ENCODE results near the gene PTGES2. TPM values are rescaled to one million over a fixed set of nuclear protein-coding genes. Genes with fewer than 3 reads are reported as not detected.

Gene PTGES2
- total and polyA plus RNA-seq, 2 of the 13 experiments (the other 11 are each of a cell fraction or from before 2014, with no cell fraction given) = 63.7 to 79.8 TPM

DNA sequence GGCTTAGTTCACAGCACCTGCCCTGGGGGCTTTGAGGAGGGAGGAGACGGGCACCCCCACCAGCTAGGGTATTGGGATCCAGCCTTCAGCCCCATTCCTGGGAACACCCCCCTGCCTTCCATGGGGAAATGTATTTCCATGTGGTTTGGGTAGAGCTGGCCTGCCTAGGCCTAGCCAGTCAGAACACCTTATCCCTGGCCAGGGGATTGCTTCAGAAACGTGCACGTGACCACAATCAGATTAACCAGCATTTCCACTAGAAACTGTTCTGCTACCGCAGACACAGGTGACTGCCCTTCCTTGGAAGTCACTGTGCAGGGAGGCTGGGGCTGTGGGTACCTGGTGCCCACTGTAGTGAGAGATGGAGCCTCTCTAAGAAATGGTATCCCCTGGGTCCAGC lies 46.5 kb upstream of the PTGES2 start:
- CTCF ChIA-PET (ENCODE audit: low intra/inter-chr PET ratio, low total read pairs) = no interaction called here
- Histone ChIP-seq H3K4me2 (ENCODE audit: low read depth, low read length) (no peak overlapping the region), H3K27ac (ENCODE audit: extremely low read length, insufficient read depth, low read length) (no peak overlapping the region), H3K9me3 (ENCODE audit: low read length) (no peaks in the 10 kb centered on the region), H4K20me1 (ENCODE audit: insufficient read depth, low read length) (no peaks in the 10 kb centered on the region), H3K79me2 (ENCODE audit: insufficient read depth, low read length) (no peaks in the 10 kb centered on the region), H3K27me3 (ENCODE audit: control insufficient read depth in 1 of 2, insufficient read depth in 2 of 2, low read length in 2 of 2) (no peaks in the 10 kb centered on the region), H3K36me3 (replicated peaks in 1 of 2; ENCODE audit: control insufficient read depth in 1 of 2, insufficient read depth in 2 of 2, low read length in 2 of 2) (peaks cover 31 to 55% of the 10 kb centered on the region in 2 experiments; a peak in 4 of 5 replicates), H3K9ac (ENCODE audit: insufficient read depth, low read depth, low read length) (no peak overlapping the region), H3K4me1 (ENCODE audit: insufficient read depth, low read length) (no peaks in the 10 kb centered on the region), H3K4me3 (replicated peaks in 1 of 3; ENCODE audit: insufficient read depth in 1 of 3, low read depth in 2 of 3, low read length in 3 of 3) (no peak overlapping the region), H2AFZ (ENCODE audit: low read length) (no peak overlapping the region)
- FAIRE-seq (no peak), DNase-seq (ENCODE audit: low spot score) (no peak), ATAC-seq (no peak)
- 99% methylated on average over 4 of the region's 4 CpGs for WGBS (ENCODE audit: low lambda C conversion rate)
- in situ Hi-C loops (cut with HindIII; ENCODE audit: extremely low pct_ligation_motif_present, low pct_unique_long_range_greater_than_20kb) (no loop called here), intact Hi-C loops (cut with micrococcal nuclease; ENCODE audit: unreplicated experiment) (no loop called here)
- POLR2A ChIA-PET = interaction anchor here (1.6 kb wide), 1 partner anchor 16 kb away, joined by 3 read pairs; no protein-coding TSS in a partner anchor
- no TSS peak for BruUV-seq (replicated peaks)
- TF ChIP-seq ZNF605 (CRISPR knock-in tag; IDR thresholded peaks at IDR 0.05) (no peak), SNRNP70 (IDR thresholded peaks at IDR 0.05; ENCODE audit: low read depth, low read length) (no peak), ZNF234 (CRISPR knock-in tag; conservative IDR thresholded peaks at IDR 0.05) (no peak), RFX3 (CRISPR knock-in tag; IDR thresholded peaks at IDR 0.05) (no peak), AGO1 (IDR thresholded peaks at IDR 0.05; ENCODE audit: low read depth, low read length, poor library complexity, severe bottlenecking) (no peak), RELA (CRISPR knock-in tag; IDR thresholded peaks at IDR 0.05) (no peak), FLYWCH1 (CRISPR knock-in tag; IDR thresholded peaks at IDR 0.05) (no peak), ATAD3A (CRISPR knock-in tag; IDR thresholded peaks at IDR 0.05) (no peak), CHCHD3 (CRISPR knock-in tag; IDR thresholded peaks at IDR 0.05) (no peak), PTBP1 (IDR thresholded peaks at IDR 0.05; ENCODE audit: low read depth, low read length, poor library complexity, severe bottlenecking) (no peak), ZFX (CRISPR knock-in tag; IDR thresholded peaks at IDR 0.05; ENCODE audit: low read depth) (no peak), MEIS1 (CRISPR knock-in tag; IDR thresholded peaks at IDR 0.05; ENCODE audit: borderline replicate concordance) (no peak), ZEB1 (IDR thresholded peaks at IDR 0.05; ENCODE audit: insufficient replicate concordance, low read depth) (no peak), SIN3A (IDR thresholded peaks at IDR 0.05; ENCODE audit: borderline replicate concordance, low read depth, low read length) (no peak), ZNF766 (CRISPR knock-in tag; IDR thresholded peaks at IDR 0.05; ENCODE audit: borderline replicate concordance) (no peak)
- TF ChIP-seq, protein P1, sequence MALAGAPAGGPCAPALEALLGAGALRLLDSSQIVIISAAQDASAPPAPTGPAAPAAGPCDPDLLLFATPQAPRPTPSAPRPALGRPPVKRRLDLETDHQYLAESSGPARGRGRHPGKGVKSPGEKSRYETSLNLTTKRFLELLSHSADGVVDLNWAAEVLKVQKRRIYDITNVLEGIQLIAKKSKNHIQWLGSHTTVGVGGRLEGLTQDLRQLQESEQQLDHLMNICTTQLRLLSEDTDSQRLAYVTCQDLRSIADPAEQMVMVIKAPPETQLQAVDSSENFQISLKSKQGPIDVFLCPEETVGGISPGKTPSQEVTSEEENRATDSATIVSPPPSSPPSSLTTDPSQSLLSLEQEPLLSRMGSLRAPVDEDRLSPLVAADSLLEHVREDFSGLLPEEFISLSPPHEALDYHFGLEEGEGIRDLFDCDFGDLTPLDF (CRISPR knock-in tag; IDR thresholded peaks at IDR 0.05) = no peak
- TF ChIP-seq, protein P2, sequence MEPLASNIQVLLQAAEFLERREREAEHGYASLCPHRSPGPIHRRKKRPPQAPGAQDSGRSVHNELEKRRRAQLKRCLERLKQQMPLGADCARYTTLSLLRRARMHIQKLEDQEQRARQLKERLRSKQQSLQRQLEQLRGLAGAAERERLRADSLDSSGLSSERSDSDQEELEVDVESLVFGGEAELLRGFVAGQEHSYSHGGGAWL (CRISPR knock-in tag; IDR thresholded peaks at IDR 0.05) = no peak
- TF ChIP-seq, protein P3, sequence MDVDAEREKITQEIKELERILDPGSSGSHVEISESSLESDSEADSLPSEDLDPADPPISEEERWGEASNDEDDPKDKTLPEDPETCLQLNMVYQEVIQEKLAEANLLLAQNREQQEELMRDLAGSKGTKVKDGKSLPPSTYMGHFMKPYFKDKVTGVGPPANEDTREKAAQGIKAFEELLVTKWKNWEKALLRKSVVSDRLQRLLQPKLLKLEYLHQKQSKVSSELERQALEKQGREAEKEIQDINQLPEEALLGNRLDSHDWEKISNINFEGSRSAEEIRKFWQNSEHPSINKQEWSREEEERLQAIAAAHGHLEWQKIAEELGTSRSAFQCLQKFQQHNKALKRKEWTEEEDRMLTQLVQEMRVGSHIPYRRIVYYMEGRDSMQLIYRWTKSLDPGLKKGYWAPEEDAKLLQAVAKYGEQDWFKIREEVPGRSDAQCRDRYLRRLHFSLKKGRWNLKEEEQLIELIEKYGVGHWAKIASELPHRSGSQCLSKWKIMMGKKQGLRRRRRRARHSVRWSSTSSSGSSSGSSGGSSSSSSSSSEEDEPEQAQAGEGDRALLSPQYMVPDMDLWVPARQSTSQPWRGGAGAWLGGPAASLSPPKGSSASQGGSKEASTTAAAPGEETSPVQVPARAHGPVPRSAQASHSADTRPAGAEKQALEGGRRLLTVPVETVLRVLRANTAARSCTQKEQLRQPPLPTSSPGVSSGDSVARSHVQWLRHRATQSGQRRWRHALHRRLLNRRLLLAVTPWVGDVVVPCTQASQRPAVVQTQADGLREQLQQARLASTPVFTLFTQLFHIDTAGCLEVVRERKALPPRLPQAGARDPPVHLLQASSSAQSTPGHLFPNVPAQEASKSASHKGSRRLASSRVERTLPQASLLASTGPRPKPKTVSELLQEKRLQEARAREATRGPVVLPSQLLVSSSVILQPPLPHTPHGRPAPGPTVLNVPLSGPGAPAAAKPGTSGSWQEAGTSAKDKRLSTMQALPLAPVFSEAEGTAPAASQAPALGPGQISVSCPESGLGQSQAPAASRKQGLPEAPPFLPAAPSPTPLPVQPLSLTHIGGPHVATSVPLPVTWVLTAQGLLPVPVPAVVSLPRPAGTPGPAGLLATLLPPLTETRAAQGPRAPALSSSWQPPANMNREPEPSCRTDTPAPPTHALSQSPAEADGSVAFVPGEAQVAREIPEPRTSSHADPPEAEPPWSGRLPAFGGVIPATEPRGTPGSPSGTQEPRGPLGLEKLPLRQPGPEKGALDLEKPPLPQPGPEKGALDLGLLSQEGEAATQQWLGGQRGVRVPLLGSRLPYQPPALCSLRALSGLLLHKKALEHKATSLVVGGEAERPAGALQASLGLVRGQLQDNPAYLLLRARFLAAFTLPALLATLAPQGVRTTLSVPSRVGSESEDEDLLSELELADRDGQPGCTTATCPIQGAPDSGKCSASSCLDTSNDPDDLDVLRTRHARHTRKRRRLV (CRISPR knock-in tag; IDR thresholded peaks at IDR 0.05) = no peak
